Omental fat pad (tissue), 4 donors: ENCODE measurements around the gene USP54. TPM values are rescaled to one million over a fixed set of nuclear protein-coding genes. Genes with fewer than 3 reads are reported as not detected.

Source experiments
- ATAC-seq: fragments of 150-250 bp; one replicate; pipeline ENCODE4 v1.9.1; 2016; ENCODE audit warnings: mild to moderate bottlenecking, moderate library complexity; ENCODE audit not compliant: low FRiP score
- DNase-seq: peaks from one replicate; pipeline ENCODE4 v3.0.0-alpha.2; 2019; ENCODE audit warnings: low spot score
- total RNA-seq, 4 donors: library from RNA; depleted of rRNA; stranded (reverse); fragments of >200 nt; gene quantifications; one replicate each; pipeline ENCODE4 v1.1.0, GENCODE V29; 2016
- TF ChIP-seq, protein P1 (sequence below), 3 donors: fragments of 450-650 bp; IDR thresholded peaks; one replicate each; pipeline ENCODE4 v1.5.1; 2016 to 2017; ENCODE audit warnings: antibody characterized with exemption in 3 of 3, mild to moderate bottlenecking in 3 of 3, moderate library complexity in 2 of 3

USP54 gene
- total RNA-seq, 4 donors from 2014 or later: 9.2 to 28.1 (median 20.2) TPM

DNA sequence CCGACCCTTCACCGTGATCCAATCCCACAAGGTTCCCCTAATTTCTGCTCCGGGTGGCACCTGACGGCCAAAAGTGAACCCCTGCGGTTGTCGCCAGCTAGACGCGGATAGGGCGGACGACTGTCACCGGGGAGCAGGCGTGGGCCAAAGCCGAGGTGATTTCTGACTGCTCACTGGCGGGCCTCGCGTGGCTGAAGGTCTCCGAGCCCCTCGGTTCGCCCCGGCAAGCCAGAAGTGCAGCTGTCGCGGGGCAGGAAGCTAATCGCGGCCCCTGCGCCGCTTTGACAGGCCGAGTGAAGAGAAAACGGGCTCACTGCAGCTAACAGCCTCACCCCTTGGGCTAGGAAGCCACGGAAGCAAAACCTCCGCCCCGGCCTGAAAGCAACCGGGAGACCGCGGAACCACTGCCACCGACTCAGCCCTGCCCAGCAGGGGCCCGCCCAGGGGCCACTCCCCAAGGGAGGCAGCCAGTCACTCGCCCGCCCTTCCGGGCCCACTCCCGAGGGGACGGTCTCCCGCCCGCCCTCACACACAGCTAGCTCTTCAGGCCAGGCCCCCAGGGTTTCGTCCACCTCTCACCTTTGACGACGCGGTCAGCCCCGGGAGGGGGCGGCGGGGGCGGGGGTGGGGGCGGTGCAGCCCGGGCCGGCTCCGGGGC, 95.8 kb downstream of the USP54 start:
- DNase-seq (peak; percentile 54), ATAC-seq (peak; percentile 97)
- TF ChIP-seq, protein P1, sequence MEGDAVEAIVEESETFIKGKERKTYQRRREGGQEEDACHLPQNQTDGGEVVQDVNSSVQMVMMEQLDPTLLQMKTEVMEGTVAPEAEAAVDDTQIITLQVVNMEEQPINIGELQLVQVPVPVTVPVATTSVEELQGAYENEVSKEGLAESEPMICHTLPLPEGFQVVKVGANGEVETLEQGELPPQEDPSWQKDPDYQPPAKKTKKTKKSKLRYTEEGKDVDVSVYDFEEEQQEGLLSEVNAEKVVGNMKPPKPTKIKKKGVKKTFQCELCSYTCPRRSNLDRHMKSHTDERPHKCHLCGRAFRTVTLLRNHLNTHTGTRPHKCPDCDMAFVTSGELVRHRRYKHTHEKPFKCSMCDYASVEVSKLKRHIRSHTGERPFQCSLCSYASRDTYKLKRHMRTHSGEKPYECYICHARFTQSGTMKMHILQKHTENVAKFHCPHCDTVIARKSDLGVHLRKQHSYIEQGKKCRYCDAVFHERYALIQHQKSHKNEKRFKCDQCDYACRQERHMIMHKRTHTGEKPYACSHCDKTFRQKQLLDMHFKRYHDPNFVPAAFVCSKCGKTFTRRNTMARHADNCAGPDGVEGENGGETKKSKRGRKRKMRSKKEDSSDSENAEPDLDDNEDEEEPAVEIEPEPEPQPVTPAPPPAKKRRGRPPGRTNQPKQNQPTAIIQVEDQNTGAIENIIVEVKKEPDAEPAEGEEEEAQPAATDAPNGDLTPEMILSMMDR (IDR thresholded peaks at IDR 0.05): no peak

DNA sequence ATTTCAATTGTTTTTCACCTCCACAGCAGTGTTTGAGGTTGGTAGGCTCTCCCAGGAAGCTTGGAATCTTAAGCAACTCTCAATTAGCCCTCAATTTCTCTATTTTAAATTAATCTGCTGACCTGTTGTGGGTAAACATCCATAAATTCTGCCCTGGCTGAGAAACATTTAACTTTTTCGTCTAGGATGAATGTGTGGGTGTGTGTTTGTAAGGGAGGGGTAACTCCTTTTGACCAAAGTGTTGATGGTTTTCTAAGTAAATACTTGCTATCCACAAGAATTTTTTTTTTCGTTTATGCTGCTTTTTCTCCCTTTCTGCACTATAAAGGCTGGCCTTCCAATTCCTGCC, 96.3 kb downstream of the USP54 start:
- no peak for DNase-seq
- no peak for ATAC-seq
- TF ChIP-seq, protein P1 (IDR thresholded peaks at IDR 0.05): no peak

DNA sequence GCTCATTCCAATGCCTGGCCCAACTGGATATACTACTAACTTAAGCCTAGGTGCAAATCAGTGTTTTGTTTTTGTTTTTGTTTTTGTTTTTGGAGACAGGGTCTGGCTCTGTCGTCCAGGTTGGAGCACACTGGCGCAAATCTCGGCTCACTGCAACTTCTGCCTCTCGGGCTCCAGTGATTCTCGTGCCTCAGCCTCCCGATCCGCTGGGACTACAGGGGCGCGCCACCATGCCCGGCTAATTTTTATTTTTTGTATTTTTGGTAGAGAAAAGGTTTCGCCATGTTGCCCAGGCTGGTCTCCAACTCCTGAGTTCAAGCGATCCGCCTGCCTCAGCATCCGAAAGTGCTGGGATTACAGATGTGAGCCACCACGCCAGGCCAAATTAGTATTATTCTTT, 96.9 kb downstream of the USP54 start:
- TF ChIP-seq, protein P1 (IDR thresholded peaks at IDR 0.05): no peak
- ATAC-seq (no peak), DNase-seq (no peak)

DNA sequence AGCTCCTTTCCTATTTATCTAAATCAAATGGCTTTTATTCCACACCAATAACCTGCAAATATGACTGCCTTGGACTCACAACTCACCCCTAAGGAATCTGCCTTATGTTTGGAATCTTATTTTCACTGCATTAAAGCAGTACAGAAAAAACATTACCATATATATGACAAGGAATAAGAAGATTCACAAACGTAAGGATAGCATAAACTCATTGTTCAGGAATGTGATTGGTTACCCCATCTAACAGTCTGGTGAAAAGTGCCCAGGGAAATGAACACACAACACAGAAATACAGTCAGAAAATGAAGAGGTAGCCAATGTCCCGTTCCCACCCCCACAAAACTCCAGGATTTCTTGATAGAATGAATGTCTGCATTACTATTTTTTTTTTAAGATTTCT, 97.4 kb downstream of the USP54 start:
- no peak for ATAC-seq
- TF ChIP-seq, protein P1 (IDR thresholded peaks at IDR 0.05): no peak
- no peak for DNase-seq

DNA sequence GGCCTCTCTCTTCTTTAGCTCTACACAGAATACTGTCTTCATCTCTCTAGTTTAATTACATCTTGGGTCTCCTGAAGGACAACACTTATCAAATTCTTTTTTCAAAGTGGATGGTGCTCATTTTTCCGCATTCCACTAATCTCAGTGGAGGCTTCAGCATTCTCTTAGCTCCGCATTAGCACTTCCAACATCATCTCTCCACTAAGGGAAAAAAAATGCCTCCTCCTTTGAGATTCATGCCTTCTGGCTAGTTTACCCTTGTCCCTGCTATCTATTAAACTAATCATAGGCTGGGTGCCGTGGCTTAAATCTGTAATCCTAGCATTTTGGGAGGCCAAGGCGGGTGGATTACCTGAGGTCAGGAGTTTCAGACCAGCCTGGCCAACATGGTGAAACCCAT, 104.5 kb downstream of the USP54 start:
- ATAC-seq: no peak
- TF ChIP-seq, protein P1 (IDR thresholded peaks at IDR 0.05): no peak
- no peak for DNase-seq

DNA sequence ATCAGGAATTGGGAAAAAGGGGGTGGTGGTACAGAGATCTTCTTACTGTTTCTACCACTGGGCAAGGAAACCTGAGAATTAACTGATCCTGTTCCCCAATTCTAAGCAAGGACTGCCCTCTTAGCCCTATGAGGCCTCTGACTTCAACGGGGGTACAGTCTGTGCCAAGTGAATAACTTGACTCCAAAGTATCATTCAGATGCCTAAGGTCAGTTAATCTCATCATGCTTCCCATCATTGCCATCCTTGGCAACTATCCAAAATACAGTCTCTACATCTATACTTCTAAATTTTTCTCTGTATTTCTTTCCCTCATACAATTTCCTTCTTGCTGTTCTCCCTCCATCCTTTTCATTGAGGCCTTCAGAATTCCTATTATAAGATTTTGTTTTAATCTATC, 105.8 kb downstream of the USP54 start:
- ATAC-seq (no peak), DNase-seq (no peak)
- TF ChIP-seq, protein P1 (IDR thresholded peaks at IDR 0.05): no peak

DNA sequence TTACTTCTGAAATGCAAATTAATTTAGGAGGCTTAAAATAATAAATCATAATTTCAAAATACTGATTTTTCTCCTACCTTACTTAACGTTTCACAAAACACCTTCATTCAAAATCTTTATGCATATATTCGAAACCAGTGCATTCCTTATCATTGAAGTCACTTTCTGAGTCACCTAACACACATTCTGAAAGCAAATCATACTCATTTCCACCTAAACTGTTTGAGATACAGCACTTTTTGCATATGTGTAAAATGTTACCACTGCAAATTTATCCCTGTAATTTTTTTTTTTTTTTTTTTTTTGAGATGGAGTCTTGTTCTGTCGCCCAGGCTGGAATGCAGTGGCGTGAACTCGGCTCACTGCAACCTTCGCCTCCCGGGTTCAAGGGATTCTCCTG, 111.0 kb downstream of the USP54 start:
- DNase-seq (no peak), ATAC-seq (no peak)
- TF ChIP-seq, protein P1 (IDR thresholded peaks at IDR 0.05): no peak
